Stimulated activated CD4-positive, alpha-beta T cell treated with anti-CD3 and anti-CD28 coated beads, Interleukin-2, amount 100 ng/mL, for 48 hours (primary cell): ENCODE results near the gene INPP5A.

ENCODE experiments used
- DNase-seq, 2 donors: peaks; one replicate each; pipeline ENCODE4 v3.0.0-alpha.2; 2020

INPP5A gene

DNA sequence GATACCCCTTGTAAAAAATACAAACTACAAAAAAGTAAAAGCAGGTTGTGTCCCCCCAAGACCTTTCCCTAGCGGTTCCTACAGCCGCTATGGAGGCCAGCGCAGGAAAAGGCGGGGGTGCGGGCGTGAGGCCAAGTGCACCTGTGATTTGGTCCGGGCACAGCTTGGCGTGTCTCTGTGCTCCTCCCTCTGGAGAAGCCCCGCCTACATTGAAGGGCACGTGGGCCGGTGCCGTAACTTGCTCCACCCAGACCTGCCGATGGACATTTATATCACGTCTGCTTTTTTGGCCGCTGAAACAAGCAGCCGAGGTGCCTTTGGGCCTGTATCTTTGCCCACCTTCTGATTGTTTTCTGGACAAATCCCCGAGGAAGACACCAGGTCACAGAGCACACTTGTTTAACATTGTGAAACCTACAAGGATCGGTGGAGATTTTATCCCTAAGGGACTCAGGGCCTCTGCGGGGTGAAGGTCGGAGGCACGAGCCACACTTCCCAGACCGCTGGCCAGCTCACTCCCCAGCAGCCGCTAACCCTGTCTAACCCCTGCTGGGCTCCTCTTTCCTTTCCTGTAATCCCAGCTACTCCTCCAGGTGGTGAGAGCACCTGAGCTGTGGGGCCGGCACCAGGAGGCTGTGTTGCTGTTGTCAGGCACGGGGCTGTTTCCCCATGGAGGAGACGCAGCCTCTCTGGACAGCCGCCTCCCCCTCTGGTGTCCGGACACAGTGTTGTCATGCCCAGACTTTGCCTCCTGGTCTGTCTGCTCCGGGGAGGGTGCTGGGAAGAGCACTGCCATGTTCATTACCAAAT is 18.8 kb upstream of the INPP5A start:
- no peak for DNase-seq

DNA sequence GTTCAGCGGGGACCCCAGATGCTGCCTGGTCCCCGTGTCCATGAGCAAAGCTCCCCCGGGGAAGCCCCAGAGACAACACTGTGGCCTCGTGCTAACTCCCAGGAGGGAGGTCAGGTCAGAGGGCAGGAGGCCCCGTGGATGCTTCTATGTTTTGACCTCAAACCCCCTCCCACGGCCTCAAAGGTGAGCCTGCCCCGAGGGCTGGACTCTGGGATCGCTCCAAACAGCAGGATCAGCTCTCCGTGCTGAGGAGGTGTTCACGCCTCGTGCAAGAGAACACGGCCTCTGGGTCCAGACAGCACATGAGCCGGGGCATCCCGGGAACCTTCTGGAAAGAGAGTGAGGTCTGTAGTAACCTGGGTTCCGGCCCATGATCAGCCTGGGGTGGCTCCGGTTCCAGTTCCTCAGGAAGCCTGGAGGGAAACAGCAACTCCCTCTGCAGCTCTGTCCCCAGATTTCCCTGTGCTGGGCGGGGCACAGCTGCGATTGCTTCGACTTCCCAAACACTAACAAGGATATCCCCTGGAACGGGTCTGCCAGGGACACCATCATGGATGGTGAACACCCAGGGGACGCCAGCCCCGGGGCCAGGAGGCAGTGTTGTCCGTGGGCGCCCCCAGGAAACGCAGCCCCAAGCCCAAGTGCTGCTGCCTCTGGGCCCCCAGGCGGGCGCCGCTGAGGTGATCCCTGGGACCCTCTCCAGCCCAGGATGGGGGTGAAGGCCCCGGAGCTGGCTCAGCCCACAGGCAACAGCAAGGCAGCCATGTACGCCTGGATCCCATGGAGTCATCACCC is 18.0 kb upstream of the INPP5A start:
- no peak for DNase-seq

DNA sequence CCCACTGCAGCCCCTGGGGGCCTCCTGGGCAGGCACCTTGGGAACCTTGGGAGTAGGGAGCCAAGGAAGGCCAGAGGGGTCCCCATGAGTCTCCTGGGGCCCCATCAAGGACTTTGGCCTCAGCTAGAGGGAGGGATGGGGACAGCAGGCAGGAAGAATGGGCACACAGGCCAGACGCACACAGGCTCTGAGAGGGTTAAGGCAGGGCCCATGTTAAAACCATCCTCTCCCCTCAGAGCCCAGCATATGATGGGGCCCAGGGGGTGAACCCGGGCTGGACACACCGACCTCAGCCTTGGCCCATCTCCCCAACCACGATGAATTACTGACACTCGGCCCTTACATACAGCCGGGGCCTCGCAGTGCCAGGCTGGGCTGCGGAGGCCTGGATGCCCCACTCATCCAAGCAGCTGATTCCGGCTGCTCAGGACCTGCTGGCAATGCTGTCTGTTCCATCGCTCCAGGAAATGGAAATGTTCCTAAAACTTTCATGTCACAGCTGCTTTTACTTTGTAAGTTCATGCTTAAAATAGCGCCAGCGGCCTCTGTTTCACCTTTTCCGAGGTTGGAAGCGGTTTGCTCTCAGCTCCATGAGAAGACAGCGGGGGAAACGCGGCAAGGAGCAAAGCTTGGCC is 17.3 kb upstream of the INPP5A start:
- no peak for DNase-seq

GRCh38 chr10:132521041-132521465 is 16.5 kb upstream of the INPP5A start:
- no peak for DNase-seq

DNA sequence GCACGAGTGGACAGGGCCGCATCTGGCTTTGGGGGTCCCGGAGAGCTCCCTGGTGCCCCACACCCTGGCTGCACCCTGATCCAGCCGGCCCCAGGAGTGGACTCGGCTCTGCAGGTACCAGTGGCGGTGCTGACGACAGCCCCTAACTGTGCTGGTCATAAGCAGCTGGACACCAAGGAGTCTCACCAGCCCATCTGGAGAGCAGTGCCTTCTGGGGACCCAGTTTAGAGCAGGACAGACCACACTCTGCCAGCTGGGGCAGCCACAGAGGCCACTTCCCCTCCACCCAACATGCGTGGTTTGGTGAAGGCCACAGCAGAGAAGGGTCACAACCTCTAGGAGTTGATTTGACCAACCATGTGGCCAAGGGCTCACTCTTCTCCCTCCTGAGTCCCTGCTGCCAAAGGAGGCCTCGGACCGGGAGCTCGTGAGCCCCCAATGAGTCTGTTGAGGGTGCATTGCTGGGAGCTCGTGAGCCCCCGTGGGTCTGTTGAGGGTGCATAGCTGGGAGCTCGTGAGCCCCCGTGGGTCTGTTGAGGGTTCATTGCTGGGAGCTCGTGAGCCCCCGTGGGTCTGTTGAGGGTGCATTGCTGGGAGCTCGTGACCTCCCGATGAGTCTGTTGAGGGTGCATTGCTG is 16.0 kb upstream of the INPP5A start:
- DNase-seq = no peak

GRCh38 chr10:132522521-132523411 is 14.8 kb upstream of the INPP5A start:
- DNase-seq = no peak

GRCh38 chr10:132523561-132524442 is 13.8 kb upstream of the INPP5A start:
- no peak for DNase-seq

DNA sequence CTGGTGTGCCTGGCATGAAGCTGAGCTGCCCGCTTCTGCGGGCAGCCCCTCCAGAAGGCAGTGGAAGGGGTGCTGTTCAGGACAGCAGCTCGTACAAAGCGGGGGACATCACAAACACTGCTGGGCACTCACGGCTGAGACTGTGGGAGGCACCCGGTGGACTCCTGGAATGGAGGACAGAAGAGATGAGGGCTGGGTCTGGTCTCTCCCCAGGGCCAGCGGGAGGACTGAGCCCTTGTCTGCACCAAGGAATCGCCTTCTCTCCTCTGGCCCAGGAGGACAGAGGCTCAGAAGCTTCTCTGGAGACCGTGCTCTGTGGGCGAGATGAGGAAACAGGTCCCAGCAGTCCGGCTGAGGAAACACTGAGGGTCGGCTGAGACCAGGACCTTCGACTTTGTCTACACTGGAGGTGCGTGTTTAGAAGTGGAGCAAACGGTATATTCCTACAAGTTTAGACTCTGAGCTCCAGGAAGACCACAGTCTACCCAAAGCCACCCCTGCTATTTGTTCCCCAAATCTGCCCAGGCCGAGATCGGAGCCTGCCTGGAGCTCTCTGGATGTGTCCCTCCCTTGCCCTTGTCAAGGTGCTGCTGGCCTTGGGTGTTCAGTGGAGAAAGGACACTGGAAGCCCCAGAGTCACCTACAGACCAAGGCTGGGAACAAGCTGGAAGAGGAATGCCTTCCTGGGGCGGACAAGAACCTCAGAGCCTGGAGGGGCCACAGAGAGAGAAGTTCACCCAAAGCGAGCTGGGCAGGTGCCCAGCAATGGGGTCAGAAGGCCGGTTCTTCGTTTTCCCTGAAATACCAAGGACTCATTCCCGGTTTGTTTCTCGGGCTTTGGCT is 12.9 kb upstream of the INPP5A start:
- DNase-seq = no peak

- no peak for DNase-seq
Observed at GRCh38 chr10:132526676-132527075, 10.9 kb upstream of the INPP5A start.

DNA sequence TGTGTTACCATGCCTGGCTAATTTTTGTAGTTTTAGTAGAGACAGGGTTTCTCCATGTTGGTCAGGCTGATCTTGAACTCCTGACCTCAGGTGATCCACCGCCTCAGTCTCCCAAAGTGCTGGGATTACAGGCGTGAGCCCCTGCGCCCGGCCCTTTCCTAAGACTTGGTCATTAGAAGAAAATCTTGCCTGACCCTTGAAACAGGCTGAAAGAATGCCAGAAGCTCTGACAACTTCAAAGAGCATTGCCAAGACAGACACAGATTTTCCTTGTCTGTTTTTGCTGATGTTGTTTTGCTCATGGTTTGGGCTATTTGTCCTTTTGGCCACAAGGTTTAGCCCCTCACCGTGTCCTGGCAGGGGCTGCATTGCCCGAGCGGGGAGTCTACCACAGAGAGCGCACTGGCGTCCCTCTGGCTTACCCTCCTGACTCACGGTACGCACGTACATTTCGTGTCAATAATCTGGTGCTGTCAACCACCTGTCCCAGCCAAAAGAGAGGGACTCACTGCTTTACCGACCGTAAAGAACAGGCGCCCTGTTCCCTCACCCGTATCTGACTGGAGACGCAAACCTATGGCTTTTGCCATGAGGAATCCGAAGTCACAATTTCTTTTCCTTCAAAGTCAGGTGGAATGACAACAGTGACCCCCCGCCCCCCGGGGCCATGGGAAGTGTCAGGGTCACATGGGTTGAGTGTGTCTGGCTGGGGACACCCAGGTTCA is 10.1 kb upstream of the INPP5A start:
- DNase-seq = no peak

DNA sequence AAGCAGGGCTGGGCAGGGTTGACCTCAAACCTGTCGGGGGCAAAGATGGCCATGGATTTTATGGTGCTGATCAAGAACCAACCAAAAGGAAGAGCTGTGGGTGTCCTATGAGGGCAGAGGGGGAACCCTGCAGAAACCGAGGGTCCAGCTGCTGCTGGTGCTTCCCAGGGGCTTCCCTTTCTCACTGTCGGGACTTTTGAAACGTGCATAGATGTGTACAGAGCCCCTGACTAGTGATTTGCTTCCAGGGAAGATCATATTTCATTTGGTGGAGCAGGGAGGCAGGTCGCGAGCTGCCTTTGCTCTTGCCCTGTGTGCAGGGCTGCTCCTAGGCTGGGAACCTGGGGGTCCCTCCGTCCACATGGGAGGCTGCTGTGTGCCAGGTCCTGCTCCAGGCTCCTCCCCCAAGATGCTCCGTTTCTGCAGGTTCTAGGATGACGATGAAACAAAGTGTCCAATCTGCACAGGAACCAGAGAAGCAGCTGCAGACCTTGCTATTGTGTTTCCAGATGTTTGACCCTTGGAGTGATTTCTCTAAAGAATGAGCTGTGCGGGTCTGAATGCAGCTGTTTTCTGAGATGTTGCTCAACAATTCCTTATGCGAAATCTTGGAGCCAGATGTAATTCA is 9.4 kb upstream of the INPP5A start:
- DNase-seq = no peak

- no peak for DNase-seq
Observed at GRCh38 chr10:132532179-132532578, 5.4 kb upstream of the INPP5A start.

DNA sequence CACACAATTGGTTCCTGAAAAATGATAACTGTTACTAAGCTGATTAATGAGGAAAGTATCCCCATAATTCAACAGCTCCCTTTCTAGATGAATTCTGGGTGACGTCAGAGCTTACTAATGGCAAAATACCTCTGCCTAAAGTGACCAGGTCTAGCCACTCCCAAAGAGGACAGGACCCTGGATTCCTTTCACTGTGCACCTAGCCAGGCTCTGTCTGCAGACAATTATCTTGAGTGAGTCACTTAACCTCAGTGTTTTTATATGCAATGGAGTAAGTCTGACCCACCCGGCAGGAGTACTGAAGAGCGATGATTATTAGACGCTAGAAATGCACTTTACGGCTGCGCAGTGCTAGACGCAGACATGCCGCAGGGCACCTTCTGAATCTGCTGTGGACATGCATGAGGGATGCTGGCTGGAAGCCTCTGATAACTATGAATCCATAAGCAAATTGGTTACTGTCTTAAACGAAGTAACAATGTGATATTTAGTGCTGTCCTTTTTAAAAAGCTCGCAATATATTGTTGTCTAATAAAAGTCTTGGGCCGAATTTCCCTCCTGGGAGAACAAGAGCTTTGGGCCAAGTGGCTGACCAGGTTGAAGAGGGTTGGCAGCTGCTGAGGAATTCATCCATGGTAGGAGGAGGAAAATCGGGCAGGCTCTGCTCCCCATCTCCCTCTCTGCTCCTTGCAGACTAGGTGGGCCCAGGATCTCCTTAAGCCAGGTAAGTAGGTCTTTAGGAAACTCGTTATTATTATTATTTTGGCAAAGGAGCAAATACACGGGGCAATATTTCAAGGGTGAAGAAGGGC is 4.6 kb upstream of the INPP5A start:
- no peak for DNase-seq

GRCh38 chr10:132533571-132534260 is 3.9 kb upstream of the INPP5A start:
- DNase-seq = no peak

DNA sequence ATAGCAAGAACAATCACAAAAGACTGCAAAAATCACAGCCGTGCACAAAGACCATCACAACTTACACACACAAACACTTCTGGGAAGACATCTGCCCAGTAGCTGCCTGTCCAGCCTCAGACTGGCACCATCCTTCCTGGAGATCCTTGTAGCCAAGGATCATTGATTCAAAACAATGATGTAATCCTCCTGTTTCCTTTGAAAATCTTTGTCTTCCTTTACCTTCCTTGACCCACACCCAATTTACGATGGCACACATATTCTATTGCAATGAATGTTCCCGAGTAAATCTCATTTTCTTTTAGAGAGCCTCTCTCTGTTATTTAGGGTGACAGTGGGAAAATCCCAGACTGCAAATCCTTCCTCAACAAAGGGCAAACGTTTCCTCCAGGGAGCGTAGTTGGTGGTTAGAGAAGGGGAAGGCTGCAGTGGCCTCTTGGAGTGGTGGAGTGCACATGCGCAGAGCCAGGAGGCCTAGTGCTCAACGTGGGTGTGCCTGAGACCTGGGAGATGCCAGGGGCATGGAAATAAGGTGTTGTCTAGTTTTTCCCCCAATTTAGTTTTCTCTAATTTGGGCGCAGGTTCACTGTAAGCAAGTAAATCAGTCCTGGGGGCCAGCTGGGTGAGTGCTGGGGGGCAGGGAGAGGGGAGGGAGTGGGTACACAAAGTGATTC is 3.1 kb upstream of the INPP5A start:
- DNase-seq = no peak

- DNase-seq = no peak
Observed at GRCh38 chr10:132535065-132535651, 2.4 kb upstream of the INPP5A start.
